SIG-M5 treated with dmso at 0.1 percent for 504 hours (cell line): ENCODE data around the gene POLRMT.

Experiments used
- DNase-seq: peaks from one replicate; lab custom pipeline; 2025; ENCODE audit not compliant: unreplicated experiment; lab: John Stamatoyannopoulos, UW

The POLRMT gene

DNA sequence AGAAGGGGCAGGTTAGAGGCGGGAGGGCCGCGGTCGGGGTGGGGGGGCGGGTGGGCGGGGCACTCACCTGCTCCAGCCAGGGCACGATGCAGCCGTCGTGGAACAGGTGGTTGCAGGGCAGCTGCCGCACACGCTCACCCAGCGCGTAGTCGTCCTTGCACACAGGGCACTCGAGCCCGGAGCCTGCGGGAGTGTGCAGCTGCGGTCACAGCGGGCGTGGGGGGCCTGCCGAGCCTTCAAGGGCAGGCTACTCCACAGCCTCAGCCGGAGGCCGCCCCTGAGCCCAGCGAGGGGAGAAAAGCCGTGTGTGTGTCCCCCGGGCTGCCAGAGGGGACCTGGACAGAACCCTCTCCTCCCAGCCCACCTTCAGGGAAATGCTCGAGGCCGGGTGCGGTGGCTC lies 15.0 kb upstream of the POLRMT start:
- DNase-seq, result no peak

- no peak for DNase-seq
Observed at GRCh38 chr19:647566-648284, 14.4 kb upstream of the POLRMT start.

DNA sequence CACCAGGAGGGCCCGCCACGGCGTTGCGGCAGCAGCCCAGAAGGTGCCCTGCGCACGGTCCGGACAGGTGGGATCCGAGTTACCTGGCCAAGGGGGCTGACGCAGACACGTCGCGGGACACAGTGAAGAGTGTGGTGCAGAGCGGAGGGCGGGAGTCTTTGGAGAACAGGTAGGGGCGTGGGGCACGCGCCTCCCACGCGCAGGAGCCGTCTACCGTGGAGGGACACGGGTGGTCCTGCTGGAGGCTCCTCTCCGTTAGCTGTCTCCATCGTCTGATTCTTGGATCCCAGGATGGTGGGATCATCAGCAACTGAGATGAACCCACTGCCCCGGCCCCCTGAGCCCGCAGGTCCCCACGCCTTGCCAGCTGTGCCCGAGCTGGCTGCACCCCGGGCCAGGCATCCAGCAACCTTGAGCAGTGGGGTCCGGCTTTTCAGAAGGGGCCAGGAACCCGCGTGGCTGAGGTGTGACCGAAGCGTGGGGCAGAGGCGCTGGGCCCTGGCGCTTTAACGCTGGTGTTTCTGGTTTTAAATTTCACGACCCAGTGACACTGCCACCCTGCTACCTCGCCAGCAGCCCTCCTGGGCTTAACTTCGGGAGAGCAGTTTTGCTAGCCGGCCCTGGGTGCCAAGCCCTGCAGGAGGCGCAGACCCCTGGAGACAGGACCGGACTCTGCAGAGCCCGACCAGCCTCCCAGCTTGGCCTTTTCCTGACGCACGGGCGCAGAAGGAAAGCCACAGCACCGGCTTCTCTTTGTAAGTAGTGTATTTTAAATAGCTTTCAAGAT lies 13.6 kb upstream of the POLRMT start:
- no peak for DNase-seq

DNA sequence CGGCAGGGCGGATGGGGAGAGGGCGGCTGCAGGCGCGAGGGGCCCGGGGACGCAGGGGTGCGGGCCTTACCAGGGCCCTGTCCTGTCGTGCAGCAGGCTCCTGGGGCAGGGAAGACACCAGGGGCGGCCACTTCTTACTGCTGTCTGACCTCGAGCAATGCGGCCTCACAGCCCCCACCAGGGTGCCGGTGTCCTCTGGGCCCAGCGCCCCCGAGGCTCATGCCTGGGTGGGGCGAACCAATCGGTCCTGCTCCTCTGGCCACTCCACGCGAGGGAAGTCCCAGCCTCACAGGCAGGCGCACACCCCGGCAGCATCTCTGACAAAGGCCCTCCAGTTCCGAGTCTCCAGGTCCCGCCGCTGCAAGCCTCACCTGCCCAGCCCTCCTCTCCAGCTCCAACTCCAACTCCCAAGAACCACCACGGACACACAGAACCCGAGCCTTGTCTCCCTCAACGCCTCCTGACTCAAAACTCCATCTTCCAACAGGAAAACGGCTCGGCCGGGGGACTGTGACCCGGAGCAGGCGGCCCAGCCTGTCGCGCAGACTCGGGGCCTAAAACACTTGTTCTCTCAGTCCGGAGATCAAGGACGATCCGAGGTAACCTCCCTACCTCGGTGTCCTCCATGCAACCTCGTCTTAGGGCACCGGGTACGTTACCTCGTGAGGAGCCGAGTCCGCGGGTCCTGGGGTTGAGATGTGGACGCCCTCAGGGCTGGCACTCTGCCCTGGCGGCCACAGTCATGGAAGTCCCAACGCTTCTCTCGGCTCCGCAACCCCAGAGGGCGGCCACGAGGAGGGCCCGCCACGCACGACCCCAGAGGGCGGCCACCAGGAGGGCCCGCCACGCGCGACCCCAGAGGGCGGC lies 12.8 kb upstream of the POLRMT start:
- no peak for DNase-seq

DNA sequence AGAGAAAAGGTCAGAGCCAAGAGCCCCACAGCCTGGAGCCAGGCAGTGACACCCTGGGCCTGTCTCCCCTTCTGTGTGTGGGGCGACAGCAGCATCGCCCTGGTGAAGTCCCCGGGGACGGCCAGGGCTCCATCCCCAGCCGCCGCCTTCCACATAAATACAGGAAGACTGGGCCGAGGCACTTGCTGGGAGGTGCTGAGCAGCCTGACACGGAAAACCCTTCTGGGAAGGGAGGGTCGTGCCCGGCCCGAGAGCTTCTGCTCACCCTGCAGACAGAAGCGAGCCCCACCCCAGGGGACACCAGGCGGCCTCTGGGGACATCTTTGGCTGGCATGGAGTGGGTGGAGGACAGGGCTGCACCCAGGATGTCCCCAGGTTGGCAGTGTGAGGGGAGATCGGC lies 11.5 kb upstream of the POLRMT start:
- DNase-seq, result no peak

- no peak for DNase-seq
Observed at GRCh38 chr19:644363-644762, 11.0 kb upstream of the POLRMT start.

DNA sequence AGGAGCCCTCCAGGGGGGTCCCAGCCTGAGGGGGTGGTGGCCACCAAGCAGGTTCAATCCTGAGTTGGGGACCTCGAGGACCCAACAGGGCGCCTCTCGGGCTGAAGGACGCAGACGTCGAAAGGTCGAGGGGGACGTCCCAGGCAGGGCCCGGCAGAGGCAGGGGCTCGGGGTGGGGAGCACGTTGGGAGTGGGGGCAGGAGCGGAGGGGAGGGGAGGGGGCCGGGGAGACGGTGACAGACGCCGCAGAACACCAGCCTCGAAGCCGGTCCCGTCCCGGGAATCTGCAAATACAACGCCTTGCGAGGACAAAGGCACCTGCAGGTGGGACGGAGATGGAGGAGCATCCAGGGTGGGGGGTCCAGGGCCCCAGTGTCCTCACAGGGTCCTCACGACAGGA lies 10.4 kb upstream of the POLRMT start:
- DNase-seq, result no peak

DNA sequence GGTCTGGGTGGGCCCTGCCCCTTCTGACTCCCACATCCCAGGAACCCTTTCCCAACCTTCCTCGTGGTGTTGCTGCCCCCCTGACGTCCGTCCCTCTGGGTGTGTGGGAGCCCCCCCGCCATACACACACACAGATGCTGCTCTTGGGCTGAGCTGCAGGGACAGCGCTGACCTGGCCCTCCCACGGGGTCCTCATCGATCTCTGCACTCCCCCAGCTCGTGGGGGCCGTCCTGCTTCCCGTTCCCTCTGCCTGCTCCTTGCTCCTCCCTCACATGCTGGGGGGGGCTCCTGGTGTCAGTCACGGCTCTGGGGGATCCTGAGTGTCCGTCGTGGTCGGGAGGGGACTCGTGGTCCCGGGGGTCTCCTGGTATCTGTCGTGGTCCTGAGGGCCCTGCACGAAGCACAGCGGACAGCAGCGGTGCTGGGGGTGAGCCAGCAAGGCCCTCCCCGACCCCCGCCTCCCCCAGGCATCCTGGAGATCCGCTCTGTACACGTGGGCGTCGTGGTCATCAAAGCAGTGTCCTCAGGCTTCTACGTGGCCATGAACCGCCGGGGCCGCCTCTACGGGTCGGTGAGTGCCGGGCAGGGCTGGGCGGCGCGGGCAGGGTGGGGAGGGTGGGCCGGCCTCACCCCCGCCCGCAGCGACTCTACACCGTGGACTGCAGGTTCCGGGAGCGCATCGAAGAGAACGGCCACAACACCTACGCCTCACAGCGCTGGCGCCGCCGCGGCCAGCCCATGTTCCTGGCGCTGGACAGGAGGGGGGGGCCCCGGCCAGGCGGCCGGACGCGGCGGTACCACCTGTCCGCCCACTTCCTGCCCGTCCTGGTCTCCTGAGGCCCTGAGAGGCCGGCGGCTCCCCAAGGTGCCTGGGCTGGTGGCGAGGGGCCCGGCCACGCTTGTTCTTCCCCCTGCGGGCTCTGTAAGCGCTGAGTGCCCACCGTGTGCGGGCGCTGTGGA lies 9.7 kb upstream of the POLRMT start:
- no peak for DNase-seq

DNA sequence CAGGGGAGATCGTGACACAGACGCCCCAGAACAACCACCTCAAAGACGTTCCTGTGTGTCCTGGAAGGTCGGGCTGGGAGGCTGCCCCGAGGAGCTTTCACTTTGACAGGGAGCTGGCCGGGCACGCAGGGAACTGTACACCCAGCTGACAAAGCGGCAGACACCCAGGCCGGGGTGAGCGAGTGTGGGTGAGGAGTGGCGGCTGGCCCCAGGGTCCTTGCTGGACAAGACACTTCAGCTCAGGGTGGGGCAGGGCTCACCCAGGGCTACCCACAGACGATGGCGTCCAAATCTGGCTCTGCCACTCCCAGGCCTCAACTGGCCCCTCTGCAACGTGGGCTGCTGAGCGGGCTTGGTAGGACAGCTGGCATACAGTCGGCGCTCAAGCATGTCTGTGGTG lies 8.4 kb upstream of the POLRMT start:
- DNase-seq, result no peak

- DNase-seq, result no peak
Observed at GRCh38 chr19:640606-641189, 7.4 kb upstream of the POLRMT start.

DNA sequence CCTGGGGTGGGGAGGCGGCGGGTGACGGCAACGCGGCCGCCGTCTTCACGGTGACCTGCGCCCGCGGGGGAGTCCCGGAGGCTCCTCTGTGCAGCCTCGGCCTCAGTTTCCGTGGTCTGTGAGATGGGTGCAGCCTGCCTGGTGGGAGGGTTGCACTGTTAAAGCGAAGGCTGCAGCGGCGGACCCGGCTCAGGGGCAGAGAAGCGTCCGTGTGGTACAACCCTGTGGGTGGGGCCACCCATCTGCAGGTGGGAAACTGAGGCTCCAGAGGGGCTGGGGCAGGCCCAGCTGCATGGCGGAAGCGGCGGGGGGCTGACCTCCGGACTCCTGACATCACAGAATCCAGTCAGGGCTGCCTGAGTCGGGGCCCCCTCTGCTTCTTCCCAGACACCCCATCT lies 6.8 kb upstream of the POLRMT start:
- DNase-seq, result no peak

DNA sequence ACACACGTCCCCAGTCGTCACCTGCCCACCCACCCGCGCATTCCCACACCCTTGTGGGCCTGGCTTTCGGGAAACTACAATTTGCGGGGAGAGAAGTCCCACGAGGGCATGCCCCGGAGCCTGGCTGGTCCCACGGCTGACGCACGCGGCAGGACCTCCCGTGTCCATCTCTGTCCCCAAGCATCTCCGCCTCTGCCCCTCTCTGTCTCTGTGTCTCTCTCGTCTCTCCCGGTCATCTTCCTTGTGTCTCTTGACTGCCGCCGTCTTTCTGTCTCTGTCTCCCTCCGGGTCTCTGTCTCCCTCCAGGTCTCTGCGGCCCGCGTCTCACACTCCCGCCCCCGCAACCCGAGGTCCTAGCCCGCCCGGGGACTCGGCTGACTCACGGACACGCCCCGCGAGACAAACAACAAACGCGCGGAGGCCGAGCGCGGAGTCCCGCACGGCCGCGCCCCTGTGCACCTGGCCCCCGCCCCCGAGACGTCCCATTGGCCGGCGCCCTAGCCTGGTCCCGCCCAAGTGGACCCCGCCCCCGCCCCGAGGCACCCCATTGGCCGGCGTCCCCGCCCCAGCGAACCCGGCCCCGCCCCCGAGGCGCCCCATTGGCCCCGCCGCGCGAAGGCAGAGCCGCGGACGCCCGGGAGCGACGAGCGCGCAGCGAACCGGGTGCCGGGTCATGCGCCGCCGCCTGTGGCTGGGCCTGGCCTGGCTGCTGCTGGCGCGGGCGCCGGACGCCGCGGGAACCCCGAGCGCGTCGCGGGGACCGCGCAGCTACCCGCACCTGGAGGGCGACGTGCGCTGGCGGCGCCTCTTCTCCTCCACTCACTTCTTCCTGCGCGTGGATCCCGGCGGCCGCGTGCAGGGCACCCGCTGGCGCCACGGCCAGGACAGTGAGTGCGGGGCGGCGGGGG lies 6.2 kb upstream of the POLRMT start, which contains the start of gene FGF22:
TSS of gene FGF22 (plus strand) at position 627 of the 908 bp plus-strand sequence. CDS start at position 674, 47 bp downstream.
- DNase-seq, result peak; percentile 71

- no peak for DNase-seq
Observed at GRCh38 chr19:638906-639252, 5.5 kb upstream of the POLRMT start.

DNA sequence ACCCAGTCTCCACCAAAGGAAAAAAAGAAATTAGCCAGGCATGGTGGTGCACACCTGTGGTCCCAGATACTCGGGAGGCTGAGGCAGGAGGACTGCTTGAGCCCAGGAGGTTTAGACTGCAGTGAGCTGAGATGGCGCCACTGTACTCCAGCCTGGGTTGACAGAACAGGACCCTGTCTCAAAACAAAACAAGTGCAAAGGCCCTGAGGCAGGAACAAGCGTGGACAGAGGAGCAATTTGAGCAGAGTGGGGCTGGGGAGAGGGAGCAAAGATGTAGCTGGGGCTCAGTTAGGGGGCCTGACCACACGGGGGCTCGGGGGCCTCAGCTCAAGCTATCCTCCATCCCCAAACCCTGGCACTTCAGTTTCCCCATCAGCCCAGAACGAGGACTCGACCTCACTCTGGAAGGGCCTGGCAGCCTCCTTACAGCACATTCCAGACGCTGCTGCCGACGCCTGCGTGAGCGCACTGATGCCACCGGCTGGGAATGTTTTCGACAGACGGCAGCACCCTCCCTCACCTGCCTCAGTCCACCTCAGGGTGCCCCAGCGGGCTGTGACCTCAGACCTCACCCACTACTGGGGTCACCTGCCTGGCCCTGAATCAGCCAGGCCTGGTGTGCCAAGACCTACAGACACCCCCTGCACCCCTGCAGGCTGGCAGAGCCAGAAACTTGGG lies 1.8 kb upstream of the POLRMT start:
- DNase-seq, result no peak

- DNase-seq, result no peak
Observed at GRCh38 chr19:633786-634639, 676 bp upstream of the POLRMT start.

DNA sequence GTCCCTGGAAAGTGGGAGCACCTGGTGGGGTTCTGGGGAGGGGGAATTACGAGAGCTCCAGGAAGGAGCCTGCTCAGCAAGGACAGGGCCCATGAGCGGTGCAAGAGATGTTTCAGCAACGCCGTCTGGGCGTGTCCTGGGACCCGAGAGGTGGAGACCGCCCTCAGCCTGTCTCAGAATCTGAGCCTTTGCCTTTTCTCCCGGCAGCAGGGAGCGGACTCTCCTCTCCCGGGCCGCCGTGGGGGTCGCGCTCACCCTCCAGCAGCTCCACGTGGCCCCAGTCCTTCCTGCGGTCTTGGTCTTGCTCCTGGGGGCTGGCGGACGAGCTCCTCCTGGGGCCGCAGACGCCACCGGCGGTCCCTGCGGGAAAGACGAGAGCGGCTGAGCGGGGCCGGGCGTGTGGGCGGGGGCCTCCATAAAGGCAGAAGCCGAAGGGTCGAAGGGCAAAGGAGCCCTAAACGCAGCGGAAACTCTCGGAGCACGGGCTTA lies 714 bp downstream of the POLRMT start:
- peak; percentile 61 for DNase-seq

GRCh38 chr19:629961-630714 lies 3.2 kb downstream of the POLRMT start:
- no peak for DNase-seq
